NCI-H187 (cell line): ENCODE measurements around the gene CLCC1.
A peak's percentile ranks its signal among the peaks of the same experiment; 100 is the strongest.
"Not testable (repeated sequence)": the region's sequence is repeated elsewhere in the genome, so short reads cannot be mapped to it uniquely, and the experiment has no call there.

ENCODE experiments used
- DNase-seq, 2 experiments: peaks; one replicate each; lab custom pipeline; 2025; lab: John Stamatoyannopoulos, UW

CLCC1 gene, protein sequence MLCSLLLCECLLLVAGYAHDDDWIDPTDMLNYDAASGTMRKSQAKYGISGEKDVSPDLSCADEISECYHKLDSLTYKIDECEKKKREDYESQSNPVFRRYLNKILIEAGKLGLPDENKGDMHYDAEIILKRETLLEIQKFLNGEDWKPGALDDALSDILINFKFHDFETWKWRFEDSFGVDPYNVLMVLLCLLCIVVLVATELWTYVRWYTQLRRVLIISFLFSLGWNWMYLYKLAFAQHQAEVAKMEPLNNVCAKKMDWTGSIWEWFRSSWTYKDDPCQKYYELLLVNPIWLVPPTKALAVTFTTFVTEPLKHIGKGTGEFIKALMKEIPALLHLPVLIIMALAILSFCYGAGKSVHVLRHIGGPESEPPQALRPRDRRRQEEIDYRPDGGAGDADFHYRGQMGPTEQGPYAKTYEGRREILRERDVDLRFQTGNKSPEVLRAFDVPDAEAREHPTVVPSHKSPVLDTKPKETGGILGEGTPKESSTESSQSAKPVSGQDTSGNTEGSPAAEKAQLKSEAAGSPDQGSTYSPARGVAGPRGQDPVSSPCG

DNA sequence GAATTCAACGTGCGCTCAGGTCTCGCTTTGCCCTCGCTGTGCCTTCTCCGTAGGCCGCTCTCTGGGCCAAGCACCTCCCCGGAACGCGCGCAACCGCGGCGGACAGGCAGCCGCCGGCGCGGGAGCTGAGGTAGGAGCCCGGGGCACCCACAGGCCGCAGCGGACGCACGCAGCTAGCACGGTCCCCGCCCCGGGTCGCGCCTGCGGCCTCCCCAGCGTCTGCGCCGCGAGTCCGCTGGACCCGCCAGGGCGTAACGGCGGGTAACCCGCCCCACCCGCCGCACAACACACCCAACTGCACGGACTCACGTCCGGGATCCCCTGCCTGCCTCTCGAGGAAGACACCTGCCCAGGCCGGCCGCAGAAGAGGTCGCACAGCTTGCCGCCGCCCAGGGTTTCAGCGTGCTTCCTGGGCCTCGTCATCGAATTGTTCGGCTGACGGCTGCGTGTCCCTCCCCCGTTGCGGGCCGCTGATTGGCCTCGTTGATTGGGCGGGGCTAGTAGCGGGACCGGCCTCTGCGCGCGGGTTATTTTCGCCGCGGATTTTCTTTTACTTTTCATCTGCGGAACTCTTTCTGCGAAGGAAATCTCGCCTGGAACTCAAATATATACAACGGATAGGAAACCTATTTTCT is at the start of gene CLCC1:
TSS of gene CLCC1 (minus strand) at position 433 of the 635 bp plus-strand sequence. CDS start 13,047 bp downstream, outside the sequence.
- DNase-seq: peak; percentile 77 to 89

DNA sequence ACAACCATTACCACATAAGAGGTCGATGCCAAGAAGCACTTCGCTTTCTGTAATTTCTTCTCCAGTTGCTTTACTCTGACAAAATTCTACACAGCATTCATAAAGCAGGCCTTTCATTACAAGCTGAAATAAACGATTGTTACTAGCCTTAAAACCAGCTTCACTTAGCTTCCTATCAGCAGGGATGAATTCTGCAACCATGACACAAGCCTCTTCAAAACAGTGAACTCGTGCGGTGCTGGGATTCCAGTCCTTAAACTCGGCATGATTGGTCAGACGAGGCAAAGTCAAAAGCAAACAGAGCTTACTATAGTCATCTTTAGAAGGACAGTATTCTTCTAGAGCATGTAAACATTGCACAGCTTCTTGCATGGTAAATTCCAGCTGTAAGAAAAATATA is 48.1 kb upstream of the CLCC1 start:
- no peak for DNase-seq

DNA sequence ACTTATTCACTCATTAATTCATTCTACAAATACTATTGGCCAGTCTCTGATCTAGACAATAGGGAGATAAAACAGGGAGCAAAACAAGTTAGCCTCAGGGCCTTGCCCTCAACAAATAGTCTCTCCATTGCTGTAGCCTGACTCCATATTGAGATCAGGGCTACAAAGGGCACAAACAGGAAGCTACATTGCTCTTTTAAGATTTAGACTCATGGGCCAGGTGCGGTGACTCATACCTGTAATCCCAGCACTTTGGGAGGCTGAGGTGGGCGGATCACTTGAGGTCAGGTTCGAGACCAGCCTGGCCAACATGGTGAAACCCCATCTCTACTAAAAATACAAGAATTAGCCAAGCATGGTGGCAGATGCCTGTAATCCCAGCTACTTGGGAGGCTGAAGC is 33.3 kb upstream of the CLCC1 start:
- DNase-seq: not testable (repeated sequence)

DNA sequence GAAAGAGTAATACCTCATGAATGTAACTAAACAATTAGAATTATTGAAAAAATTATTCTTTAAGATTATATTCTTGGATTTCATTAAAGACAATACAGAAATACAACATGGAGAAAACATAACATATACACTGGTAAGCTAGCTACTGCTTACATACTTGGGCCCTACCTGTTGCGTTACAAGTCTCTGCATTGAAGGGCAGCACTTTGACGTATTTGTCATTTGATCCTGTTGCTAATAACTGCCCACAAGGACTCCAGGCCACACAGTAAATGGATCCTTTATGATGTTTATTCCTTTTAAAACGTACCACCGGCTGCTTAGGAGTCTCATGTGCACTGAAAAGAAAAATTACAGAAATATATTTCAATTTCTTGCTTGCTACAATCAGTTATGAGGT is 19.8 kb upstream of the CLCC1 start:
- DNase-seq: no peak

DNA sequence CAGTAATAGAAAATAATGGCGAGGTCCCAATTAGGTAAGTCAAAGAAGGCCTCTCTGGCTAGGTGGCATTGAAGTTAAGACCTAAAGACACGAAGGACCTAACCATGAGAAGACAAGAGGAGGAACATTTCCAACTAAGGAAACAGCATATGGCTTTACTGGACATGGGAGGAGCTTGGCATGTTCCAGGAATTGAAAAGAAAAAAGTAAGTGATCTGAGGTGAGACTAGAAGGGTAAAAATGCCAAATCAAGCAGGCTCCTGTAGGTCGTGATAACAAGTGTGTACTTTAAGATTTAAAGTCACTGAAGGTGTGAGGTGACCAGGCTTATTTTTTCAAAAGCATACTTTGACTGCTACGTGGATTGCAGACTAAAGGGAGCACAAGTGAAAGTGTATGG is 13.4 kb upstream of the CLCC1 start:
- no peak for DNase-seq

DNA sequence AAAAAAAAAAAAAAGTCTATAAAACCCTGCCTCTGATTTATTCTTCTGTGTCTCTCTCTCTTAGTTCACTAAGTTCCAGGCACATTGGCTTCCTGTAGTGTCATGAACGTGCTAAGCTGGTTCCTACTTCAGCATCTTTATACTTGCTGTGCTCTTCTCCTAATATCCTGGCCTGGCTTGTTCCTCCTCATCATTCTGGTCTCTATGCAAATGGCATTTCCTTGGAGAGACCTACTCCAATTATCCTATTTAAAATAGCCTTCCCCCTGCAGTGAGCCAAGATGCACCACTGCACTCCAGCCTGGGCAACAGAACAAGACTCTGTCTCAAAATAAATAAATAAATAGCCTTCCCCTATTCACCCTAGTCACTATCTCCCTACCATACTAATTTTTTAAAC is 9.7 kb upstream of the CLCC1 start:
- no peak for DNase-seq

DNA sequence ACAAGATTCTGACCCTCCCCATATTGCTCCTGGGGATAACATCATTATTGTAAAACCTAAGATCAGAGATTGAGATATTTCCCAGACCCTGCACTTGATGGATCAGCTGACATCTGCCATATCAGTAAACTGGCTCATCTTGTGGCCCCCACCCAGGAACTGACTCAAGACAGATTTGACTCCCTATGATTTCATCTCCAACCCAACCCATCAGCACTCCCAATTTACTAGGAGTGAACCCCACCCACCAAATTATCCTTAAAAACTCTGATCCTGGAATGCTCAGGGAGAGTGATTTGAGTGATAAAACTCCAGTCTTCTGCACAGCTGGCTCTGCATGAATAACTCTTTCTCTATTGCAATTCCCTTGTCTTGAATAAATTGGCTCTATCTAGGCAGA is 6.1 kb upstream of the CLCC1 start:
- DNase-seq: no peak

DNA sequence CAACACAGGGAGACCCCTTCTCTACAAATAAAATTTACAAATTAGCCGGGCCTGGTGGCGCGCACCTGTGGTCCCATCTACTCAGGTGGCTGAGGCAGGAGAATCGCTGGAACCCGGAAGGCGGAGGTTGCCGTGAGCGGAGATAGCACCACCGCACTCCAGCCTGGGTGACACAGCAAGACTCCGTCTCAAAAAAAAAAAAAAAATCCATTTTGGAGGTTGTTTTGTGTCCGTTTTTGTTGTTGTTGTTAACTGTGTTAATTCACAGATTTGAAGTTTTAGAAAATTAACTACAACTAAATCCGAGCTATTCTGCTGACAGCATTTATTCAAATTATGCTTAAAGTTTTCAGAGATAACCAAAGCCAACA is 618 bp downstream of the CLCC1 start:
- peak in 1 of 2 experiments; percentile 34 for DNase-seq

DNA sequence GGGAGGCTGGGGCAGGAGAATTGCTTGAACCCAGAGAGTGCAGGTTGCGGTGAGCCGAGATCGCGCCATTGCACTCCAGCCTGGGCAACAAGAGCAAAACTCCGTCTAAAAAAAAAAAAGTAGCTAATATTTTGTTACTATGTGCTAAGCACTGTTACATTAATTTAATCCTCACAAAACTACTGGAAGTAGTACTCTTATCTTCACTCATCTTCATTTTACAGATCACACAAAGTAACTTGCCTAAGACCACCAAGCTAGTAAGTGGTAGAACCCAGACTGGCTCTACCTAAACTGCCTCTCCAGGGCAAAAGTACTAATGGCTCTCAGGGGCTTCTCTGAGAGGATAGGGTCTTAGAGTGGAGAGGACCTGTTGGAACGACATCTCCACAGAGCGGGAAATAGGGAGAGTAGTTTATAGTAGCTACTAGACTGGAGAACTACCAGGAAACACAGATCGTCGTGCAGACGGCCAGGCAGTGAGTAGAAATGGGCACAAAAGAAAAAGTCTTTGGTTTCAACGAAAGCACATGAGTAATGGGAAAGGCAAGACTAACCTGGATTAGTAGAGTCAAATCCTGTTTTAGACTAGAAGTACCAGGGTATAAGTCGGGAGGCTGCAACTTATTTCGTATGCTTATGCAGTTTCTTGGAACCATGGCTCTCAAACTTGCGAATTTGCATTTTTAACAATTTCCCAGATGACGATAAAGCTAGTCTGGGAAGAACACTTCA is 1.4 kb downstream of the CLCC1 start:
- no peak for DNase-seq

DNA sequence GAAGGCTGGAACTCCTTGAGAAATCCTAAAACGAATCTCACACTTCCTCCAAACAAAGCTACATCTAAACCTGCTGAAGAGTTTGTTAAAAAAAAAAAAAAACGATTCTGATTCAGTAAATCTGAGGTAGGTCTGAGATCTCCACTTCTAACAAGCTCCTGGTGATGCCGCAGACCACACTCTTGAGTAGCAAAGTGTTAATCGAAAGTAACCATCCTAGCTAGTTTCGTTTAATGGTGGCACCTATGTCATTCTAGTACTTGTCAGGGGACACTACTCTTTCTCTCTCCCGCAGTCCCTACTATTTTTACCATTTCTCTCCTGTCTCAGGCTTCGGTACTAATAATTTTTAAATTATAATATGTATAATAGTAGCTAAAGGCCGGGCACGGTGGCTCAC is 2.1 kb downstream of the CLCC1 start:
- no peak for DNase-seq

DNA sequence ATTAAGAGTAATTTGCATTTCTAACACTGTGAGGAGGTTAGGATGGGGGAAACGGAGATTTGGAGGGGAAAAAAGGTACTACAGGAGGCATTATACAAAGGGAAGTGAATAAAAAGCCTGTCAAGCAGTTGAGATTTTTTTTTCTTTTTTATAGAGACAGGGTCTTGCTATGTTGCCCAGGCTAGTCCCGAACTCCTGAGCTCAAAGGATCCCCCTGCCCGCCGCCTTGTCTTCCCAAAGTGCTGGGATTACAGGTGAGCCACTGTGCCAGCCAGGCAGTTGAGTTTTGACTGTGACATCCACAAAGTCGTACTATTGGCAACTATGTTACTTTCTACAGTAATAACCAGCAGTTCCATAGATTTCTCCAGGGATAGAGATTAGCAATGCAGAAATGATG is 2.6 kb downstream of the CLCC1 start:
- no peak for DNase-seq

DNA sequence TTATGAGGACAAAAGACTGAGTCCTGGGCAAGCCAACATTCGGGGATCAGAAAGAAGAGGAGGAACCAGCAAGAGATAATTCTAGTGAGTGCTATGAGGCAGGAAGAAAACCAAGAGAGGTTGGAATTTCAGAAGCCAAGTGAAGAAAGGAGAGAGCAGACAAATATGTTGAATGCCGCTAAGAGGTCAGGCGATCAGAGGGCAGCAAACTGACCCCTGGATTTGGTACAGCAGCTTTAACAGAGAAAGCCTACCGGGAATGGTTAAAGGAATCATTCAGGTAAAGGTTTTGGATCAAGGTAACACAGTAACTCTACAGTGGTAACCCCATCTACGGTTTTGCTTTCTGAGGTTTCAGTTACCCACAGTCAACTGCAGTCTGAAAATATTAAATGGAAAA is 5.4 kb downstream of the CLCC1 start:
- DNase-seq: no peak

DNA sequence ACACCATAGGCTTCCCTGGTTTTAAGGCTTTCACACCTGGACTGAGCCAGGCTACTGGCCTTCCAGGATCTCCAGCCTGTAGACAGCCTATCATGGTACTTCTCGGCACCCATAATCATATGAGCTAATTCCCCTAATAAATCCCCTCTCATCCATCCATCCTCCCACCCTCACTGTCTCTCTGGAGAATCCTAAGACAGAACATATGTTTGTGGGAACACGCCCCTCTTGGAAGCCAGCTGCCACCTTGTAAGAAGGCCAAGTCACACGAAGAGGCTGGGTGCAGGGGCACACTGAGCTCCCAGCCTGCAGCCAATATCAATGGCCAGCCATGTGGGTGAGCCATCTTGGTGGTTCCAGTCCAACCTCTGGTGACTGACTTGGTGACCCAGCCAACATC is 7.4 kb downstream of the CLCC1 start:
- DNase-seq: no peak

DNA sequence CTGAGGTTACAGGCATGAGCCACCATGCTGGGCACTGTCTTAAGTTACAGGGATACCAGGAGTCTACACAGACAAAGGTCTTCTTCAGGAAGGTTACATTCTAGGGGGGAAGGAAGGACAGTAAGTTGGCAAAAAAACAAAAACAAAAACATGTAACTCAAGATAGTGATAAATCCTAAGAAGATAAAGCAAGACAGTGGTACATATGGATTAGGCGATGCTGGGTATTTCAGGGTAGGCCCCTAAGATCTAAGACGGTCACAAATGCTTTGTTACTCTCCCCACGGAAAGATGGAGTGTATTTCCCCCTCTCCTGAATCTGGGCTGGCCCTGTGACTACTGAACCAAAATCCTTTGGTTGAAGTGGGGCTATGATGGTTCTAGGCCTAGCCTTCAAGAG is 8.2 kb downstream of the CLCC1 start:
- no peak for DNase-seq

DNA sequence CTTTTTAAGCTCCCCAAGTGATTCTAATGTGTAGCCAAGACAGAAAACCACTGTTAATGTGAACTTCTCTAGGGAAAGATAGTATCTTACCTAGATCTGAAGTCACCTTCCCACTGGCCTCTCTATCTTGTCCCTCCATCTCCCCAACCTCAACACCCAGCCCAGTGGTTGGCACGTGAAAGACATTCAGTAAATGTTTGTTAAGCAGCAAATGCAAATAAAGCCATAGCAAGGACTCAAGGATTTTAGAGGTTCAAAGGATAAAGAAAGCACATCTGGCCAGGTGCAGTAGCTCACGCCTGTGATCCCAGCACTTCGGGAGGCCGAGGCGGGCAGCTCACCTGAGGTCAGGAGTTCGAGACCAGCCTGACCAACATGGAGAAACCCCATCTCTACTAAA is 9.8 kb downstream of the CLCC1 start:
- DNase-seq: no peak

DNA sequence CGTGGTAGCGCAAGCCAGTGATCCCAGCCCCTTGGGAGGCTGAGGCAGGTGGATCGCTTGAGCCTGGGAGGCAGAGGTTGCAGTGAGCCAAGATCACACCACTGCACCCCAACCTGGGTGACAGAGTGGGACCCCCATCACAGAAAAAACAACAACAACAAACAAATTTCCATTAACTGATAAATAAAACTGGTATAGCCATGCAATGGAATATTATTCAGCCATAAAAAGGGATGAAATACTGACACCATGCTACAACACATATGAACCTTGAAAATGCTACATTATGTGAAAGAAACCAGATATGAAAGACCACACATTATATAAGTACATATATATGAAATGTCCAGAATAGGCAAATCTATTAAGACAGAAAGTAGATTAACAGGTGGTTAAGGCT is 12.0 kb downstream of the CLCC1 start:
- no peak for DNase-seq

DNA sequence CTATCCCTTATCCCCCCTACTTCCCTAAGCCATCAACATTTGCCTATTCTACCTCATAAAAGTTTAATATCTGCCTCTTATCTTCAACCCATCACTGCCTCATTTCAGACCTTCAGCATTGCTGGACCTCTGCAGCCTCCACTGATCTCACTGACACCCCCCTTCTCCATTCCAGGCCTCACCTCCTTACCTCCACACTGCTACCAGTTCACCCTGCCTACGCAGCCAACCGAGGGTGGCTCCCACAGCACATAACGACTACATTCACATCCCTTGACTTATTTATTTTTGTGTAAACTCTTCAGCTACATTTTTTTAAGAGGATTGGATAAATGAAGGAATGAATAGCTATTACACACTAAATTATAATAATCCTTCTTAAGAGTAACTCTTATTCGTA is 14.2 kb downstream of the CLCC1 start:
- DNase-seq: no peak

DNA sequence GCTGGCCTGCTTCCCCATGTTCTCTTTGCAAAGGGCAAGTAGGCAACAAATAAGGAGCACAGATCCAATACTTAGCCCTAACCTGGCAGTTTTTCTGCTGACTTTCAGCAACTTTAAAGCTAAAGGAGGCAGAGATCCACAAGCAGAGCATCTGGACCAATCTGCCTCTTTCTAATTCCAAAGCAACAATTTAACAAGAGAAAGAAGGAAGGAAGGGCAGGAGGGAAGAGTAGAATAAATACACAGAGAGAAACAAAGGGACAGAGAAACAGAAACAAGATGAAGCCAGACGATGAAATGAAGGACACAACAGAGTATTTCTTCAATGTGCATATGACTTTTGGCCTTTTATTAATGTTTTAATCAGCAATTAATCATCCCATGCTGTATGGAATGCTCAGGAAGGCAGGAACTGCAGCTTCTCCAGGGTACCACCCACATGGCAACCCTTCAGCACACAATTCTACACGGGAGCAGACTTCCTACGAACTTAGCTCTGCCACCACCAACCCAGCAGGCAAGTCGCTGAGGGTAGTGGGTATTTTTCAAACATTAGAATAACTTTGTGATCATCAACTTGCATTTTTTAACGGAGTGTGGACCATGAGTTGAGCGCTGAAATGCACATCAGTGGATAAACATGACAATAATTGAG is 15.3 kb downstream of the CLCC1 start:
- no peak for DNase-seq

DNA sequence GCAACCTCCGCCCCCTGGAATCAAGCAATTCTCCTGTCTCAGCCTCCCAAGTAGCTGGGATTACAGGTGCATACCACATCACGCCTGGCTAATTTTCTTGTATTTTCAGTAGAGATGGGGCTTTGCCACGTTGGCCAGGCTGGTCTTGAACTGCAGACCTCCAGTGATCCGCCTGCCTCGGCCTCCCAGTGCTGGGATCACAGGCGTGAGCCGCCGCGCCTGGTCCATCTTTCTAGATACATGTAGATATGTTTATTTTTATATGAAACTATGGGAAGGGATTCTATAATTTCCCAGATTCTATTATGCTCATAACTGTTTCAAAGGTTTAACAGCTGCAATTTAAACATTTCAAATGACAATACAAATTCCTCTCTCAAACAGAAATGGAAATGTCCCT is 27.1 kb downstream of the CLCC1 start:
- DNase-seq: no peak

DNA sequence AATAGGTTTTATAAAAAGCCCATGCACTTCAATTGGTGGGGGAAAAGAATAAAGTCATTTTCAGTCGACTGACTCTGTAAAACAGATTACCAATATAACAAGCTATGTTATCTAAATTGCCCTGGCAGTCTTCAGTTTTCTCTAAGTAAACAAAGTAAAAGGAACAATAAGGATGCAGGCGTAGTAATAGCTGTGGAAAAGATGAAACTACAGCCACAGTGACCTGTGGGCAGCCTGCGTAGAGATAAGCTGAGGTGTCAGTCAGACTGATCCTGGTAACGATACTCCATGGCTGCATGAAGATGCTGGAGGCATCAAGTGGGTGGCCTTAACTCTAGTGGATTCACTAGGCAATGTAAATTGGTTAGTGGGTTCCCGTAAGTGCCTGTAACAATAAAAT is 29.3 kb downstream of the CLCC1 start:
- no peak for DNase-seq

DNA sequence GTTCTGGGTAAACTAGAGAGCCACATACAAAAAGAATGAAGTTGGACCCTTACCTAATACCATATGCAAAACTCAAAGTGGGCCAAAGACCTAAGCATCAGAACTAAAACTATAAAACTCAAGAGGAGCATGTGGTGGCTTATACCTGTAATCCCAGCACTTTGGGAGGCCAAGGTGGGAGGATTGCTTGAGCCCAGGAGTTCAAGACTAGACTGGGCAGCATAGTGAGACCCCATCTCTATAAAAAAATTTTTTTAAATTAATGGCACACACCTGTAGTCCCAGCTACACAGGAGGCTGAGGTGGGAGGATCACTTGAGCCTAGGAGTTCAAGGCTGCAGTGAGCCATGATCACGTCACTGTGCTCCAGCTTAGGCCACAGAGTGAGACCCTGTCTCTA is 35.7 kb downstream of the CLCC1 start:
- not testable (repeated sequence) for DNase-seq

DNA sequence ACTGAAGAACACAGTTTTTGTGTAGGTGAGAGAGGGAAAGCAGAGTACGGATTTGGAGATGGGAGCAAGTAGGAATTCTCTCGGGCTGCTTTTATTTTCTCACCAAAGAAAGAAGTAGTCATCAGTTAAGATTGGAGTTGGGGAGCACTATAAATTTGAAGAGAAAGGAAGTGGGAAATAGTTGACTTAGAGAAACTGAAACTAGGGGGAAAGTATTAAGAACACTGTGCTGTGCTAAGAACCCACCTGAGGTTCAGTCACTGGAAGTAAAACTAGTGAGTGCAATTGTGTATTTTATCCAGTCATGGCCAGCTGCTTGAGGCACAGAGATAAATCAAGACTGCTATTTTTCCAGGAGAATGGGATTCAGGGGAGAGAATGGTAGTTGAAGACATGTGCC is 37.4 kb downstream of the CLCC1 start:
- no peak for DNase-seq
